ENCODE results near the gene TRIM9.

TRIM9 gene

GRCh38 chr14:51071857-51072256, 23.0 kb downstream of the TRIM9 start:
- TF ChIP-seq CTCF (conservative IDR thresholded peaks at IDR 0.05), result no peak
- H3K27ac ChIP-seq, result no peak overlapping the region

DNA sequence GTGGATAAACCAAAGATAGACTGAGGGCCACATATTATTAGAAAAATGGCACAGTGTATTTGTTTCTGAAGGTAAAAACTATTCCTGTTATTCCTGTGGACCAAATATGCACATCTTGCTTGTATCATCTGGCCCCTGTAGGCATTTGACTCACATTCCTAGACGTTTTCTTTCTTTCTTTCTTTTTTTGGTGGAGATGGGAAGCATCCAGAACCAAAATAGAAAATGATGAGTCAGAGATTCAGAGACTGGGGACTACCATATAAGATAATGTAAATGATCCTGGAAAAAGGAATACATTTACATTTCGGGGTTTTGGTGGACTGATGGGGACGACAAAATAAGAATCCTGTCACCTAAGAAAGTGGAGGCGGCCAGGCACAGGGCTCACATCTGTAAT, 24.2 kb downstream of the TRIM9 start:
- no peak for TF ChIP-seq CTCF (conservative IDR thresholded peaks at IDR 0.05)
- TF ChIP-seq ZFX (IDR thresholded peaks at IDR 0.05), result no peak
- H3K27ac ChIP-seq, result no peak overlapping the region

GRCh38 chr14:51069055-51069454, 25.9 kb downstream of the TRIM9 start:
- no peak overlapping the region for H3K27ac ChIP-seq

DNA sequence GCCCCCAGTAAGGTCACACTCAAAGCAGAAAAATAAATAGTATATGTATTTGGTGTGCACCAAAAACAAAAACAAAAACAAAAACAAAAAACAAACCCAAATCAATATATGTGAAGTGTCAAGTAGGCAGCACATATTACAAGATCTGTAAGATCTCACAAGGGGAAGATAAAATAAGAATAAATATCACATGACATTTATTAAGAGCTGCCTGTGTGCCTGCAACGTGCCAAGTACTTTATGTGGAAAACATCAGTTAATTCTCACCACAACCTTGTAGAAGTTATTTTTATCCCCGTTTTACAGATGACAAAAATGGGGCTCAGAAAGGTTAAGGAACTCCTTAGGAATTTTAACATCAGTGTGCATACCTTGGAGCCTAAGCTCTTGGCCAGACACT, 26.6 kb downstream of the TRIM9 start:
- H3K27ac ChIP-seq, result no peak overlapping the region
- TF ChIP-seq CTCF (conservative IDR thresholded peaks at IDR 0.05) (no peak), ZFX (IDR thresholded peaks at IDR 0.05) (no peak)

More at GRCh38 chr14:51069055-51069454, 25.9 kb downstream of the TRIM9 start:
- TF ChIP-seq CTCF (conservative IDR thresholded peaks at IDR 0.05), result no peak
- no peak for TF ChIP-seq ZFX (IDR thresholded peaks at IDR 0.05)

- TF ChIP-seq CTCF (conservative IDR thresholded peaks at IDR 0.05) (no peak), ZFX (IDR thresholded peaks at IDR 0.05) (no peak)
- no peak overlapping the region for H3K27ac ChIP-seq
Measured at GRCh38 chr14:51067295-51067694, 27.6 kb downstream of the TRIM9 start.

DNA sequence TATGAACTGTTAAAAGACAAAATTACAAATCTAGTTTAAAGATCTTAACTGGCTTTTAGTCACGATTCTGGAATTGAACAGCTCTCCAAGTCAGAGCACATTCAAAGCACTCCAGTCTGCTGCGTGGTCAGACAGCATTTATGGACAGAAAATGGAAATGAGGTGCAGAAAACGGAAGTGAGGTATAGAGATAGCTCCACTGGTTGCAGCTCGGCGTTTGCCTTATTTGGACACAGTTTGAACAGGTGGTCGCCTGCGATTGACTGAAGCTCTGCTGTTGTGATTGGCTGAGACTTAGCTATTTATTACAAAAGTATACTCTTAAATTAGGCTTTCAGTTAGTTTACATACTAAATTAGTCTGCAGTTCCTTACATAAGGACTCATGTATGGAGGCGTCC, 28.3 kb downstream of the TRIM9 start:
- no peak for TF ChIP-seq ZFX (IDR thresholded peaks at IDR 0.05)
- no peak for TF ChIP-seq CTCF (conservative IDR thresholded peaks at IDR 0.05)
- no peak overlapping the region for H3K27ac ChIP-seq

DNA sequence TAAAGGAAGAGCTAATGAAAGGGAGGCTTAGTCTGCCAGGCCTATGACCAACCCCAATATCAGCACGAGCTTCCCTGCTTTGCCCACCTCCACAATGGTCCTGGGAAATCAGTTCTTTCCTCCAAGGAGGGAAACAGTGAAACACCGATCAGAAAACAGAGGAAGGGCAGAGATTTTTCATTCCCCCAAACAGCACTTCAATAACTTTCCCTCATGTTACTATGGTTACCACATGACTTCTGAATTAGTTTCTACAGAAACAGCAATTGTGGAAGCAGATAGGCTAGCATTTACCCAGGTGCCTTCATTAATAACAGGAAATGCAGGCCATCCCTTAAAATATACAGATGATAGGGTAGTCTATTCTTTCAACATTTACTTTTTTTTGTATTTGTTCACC, 35.9 kb downstream of the TRIM9 start:
- no peak for TF ChIP-seq ZFX (IDR thresholded peaks at IDR 0.05)
- TF ChIP-seq CTCF (conservative IDR thresholded peaks at IDR 0.05), result no peak

More for the DNA sequence above, 35.9 kb downstream of the TRIM9 start:
- H3K27ac ChIP-seq, result no peak overlapping the region
